Ectodermal cell (in vitro differentiated cells): ENCODE results near the gene NAPG.
A peak's percentile ranks its signal among the peaks of the same experiment; 100 is the strongest.

ENCODE experiments used
- H3K27ac ChIP-seq: 2 replicates; pipeline ENCODE4 v1.7.0; 2013; ENCODE audit warnings: mild to moderate bottlenecking, low read depth, low read length; ENCODE audit not compliant: insufficient read depth, poor library complexity, severe bottlenecking
- H3K27me3 ChIP-seq: 2 replicates; pipeline ENCODE4 v1.7.0; 2013; ENCODE audit warnings: mild to moderate bottlenecking, low read length; ENCODE audit not compliant: insufficient read depth, control insufficient read depth, poor library complexity, severe bottlenecking
- H3K36me3 ChIP-seq: one replicate; pipeline ENCODE4 v1.7.0; 2013; ENCODE audit warnings: low read length; ENCODE audit not compliant: control insufficient read depth, insufficient read depth
- H3K4me1 ChIP-seq: one replicate; pipeline ENCODE4 v1.7.0; 2013; ENCODE audit warnings: low read length; ENCODE audit not compliant: control insufficient read depth, insufficient read depth
- H3K4me3 ChIP-seq: 2 replicates; pipeline ENCODE4 v1.7.0; 2013; ENCODE audit warnings: low read depth, low read length, control low read depth; ENCODE audit not compliant: insufficient read depth
- H3K9me3 ChIP-seq: 2 replicates; pipeline ENCODE4 v1.7.0; 2013; ENCODE audit warnings: mild to moderate bottlenecking, low read length, moderate library complexity; ENCODE audit not compliant: control insufficient read depth
- WGBS, 2 experiments: methylation state at CpG; one replicate each; pipeline ENCODE4 v1.1.7; 2013; ENCODE audit warnings: missing lambda C conversion rate in 2 of 2; 5-methylcytosine and 5-hydroxymethylcytosine counted together

The NAPG gene

GRCh38 chr18:10523544-10523943 lies 2.3 kb upstream of the NAPG start:
- H3K36me3 ChIP-seq: no peaks in the 10 kb centered on the region
- WGBS, 2 experiments: 70 to 75% methylated on average over 4 of the region's 4 CpGs
- H3K9me3 ChIP-seq: no peaks in the 10 kb centered on the region
- no peaks in the 10 kb centered on the region for H3K4me1 ChIP-seq
- H3K27me3 ChIP-seq: no peaks in the 10 kb centered on the region
- no peak overlapping the region for H3K27ac ChIP-seq
- H3K4me3 ChIP-seq: no peak overlapping the region

GRCh38 chr18:10524507-10525370 lies 1.1 kb upstream of the NAPG start:
- Histone ChIP-seq H3K4me1 (no peaks in the 10 kb centered on the region), H3K36me3 (no peaks in the 10 kb centered on the region), H3K27me3 (no peaks in the 10 kb centered on the region), H3K9me3 (no peaks in the 10 kb centered on the region), H3K27ac (no peak overlapping the region), H3K4me3 (no peak overlapping the region)
- WGBS, 2 experiments: 94 to 95% methylated on average over 11 of the region's 11 CpGs

DNA sequence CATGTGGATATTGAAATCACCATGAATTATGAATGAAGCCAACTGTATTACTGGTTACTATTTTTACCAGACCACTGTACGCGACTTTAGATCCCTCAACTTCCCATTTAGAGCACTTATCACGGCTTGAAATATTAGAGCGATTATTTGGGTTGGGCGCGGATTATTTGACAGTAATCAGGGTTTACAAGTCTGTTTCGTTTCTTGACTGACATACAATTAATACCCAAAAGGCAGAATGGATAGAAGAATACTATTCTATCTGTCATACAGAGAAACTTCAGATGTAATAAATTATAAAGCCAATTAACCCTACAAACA lies 496 bp upstream of the NAPG start:
- no peaks in the 10 kb centered on the region for H3K9me3 ChIP-seq
- no peaks in the 10 kb centered on the region for H3K36me3 ChIP-seq

GRCh38 chr18:10526561-10526949 lies 728 bp downstream of the NAPG start:
- no peaks in the 10 kb centered on the region for H3K36me3 ChIP-seq
- no peaks in the 10 kb centered on the region for H3K9me3 ChIP-seq
- H3K27me3 ChIP-seq: no peaks in the 10 kb centered on the region
- H3K4me1 ChIP-seq: no peaks in the 10 kb centered on the region
- H3K4me3 ChIP-seq: peak overlapping the region; percentile 64
- peak overlapping the region; percentile 84 for H3K27ac ChIP-seq
- WGBS, 2 experiments: 11 to 13% methylated on average over 11 of the region's 11 CpGs

More for the DNA sequence above, 496 bp upstream of the NAPG start:
- no peaks in the 10 kb centered on the region for H3K4me1 ChIP-seq
- peak overlapping the region; percentile 64 for H3K4me3 ChIP-seq
- 89 to 90% methylated on average over 7 of the region's 7 CpGs for WGBS, 2 experiments
- H3K27ac ChIP-seq: no peak overlapping the region
- H3K27me3 ChIP-seq: no peaks in the 10 kb centered on the region

DNA sequence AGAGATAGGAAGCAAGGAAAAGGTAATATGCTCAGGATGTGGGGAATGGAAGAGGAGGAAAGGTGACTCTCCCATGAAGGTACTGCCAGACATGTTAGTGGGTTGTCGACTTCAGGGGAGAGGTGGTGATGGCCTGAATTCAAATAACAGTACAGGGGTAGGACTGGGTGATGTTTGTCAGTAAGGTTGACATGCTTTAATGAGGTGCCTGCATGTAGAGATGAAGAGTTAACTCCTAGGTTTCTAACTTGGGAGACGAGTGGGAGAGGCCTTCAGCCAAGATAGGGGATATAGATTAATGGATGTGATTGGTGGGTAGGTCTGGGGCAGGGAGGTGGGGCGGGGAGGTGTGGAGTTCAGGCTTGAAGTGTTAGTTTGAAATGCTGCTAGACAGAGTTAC lies 2.6 kb downstream of the NAPG start:
- H3K4me1 ChIP-seq: no peaks in the 10 kb centered on the region

DNA sequence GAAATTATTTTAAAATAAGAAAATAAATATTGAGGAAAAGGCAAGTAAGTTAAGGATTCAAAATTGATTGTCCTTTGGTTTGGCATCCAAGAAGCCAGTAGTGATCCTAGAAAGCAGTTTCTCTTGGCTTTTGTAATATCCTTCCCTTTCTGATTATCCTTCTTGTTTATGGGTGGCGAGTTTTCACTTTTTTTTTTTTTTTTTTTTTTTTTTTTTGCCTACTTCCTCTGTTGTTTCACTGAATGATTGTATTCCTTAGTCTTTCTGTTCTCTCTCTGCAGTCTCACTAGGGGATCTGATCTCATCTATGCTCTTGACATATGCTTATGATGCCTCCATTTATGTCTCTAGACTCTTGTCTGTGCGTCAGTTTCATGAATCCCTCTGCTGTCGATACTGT lies 4.2 kb downstream of the NAPG start:
- 96 to 97% methylated on average over 2 to 3 of the region's 3 CpGs for WGBS, 2 experiments
- no peaks in the 10 kb centered on the region for H3K36me3 ChIP-seq

More for the DNA sequence above, 2.6 kb downstream of the NAPG start:
- Histone ChIP-seq H3K27me3 (no peaks in the 10 kb centered on the region), H3K9me3 (no peaks in the 10 kb centered on the region), H3K36me3 (no peaks in the 10 kb centered on the region), H3K4me3 (no peak overlapping the region), H3K27ac (no peak overlapping the region)
- 92% methylated on average over 3 of the region's 3 CpGs for WGBS, 2 experiments

GRCh38 chr18:10530852-10531251 lies 5.0 kb downstream of the NAPG start:
- H3K27me3 ChIP-seq: no peaks in the 10 kb centered on the region
- WGBS, 2 experiments: 100% methylated on average over 2 of the region's 3 CpGs; no CpG with 5 or more reads in 1 of the 2 experiments
- H3K4me3 ChIP-seq: no peak overlapping the region
- H3K9me3 ChIP-seq: no peaks in the 10 kb centered on the region
- no peaks in the 10 kb centered on the region for H3K36me3 ChIP-seq
- H3K27ac ChIP-seq: no peak overlapping the region
- H3K4me1 ChIP-seq: no peaks in the 10 kb centered on the region

More for the DNA sequence above, 4.2 kb downstream of the NAPG start:
- H3K27me3 ChIP-seq: no peaks in the 10 kb centered on the region
- no peaks in the 10 kb centered on the region for H3K4me1 ChIP-seq
- no peaks in the 10 kb centered on the region for H3K9me3 ChIP-seq
- no peak overlapping the region for H3K4me3 ChIP-seq
- no peak overlapping the region for H3K27ac ChIP-seq

DNA sequence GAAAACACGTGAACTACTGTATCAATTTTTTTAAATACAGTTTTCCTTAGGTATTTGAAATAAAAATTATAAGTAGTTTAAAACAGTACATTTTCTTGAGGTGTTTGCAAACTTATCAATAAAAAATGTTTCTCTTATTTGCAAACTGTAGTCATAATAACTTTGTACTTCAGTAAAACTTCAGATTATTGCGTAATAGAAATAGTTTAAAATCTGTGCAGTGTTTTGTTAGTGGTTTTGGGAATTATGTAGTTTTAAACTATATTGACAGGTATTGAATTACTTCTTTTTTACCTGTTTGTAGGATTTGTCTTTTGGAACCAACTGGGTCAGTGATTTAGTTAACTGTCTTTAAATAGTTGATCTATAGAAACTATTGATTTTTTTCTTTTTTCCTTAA lies 7.3 kb downstream of the NAPG start:
- Histone ChIP-seq H3K4me1 (no peaks in the 10 kb centered on the region), H3K9me3 (no peaks in the 10 kb centered on the region), H3K27ac (no peak overlapping the region), H3K4me3 (no peak overlapping the region), H3K36me3 (no peaks in the 10 kb centered on the region), H3K27me3 (no peaks in the 10 kb centered on the region)
- WGBS, 2 experiments: 88 to 100% methylated on average over 1 to 2 of the region's 2 CpGs

GRCh38 chr18:10536280-10536679 lies 10.5 kb downstream of the NAPG start:
- no peaks in the 10 kb centered on the region for H3K4me1 ChIP-seq
- peaks cover 11% of the 10 kb centered on the region for H3K36me3 ChIP-seq
- H3K27ac ChIP-seq: no peak overlapping the region
- no peak overlapping the region for H3K4me3 ChIP-seq
- no peaks in the 10 kb centered on the region for H3K9me3 ChIP-seq
- no peaks in the 10 kb centered on the region for H3K27me3 ChIP-seq
- WGBS, 2 experiments: 93 to 100% methylated on average over 2 of the region's 2 CpGs

- Histone ChIP-seq H3K4me3 (no peak overlapping the region), H3K27me3 (no peaks in the 10 kb centered on the region), H3K36me3 (peaks cover 17% of the 10 kb centered on the region), H3K9me3 (no peaks in the 10 kb centered on the region), H3K4me1 (no peaks in the 10 kb centered on the region), H3K27ac (no peak overlapping the region)
- 93 to 97% methylated on average over 2 of the region's 2 CpGs for WGBS, 2 experiments
Measured at GRCh38 chr18:10537765-10538164, 11.9 kb downstream of the NAPG start.
